Measurements from ENCODE around the gene PELI2.

PELI2 gene

GRCh38 chr14:56333359-56334292 is 215.4 kb downstream of the PELI2 start:
- Histone ChIP-seq H3K9me3 (ENCODE audit: insufficient read depth, low read depth, low read length) (no peaks in the 10 kb centered on the region), H3K9ac (ENCODE audit: low read depth, low read length) (no peak overlapping the region), H3K4me3 (ENCODE audit: low read length) (no peak overlapping the region), H3K4me1 (ENCODE audit: insufficient read depth, low read length) (no peaks in the 10 kb centered on the region), H3K27ac (ENCODE audit: low read depth, low read length) (no peak overlapping the region), H3K27me3 (ENCODE audit: insufficient read depth, low read length) (no peaks in the 10 kb centered on the region), H3K36me3 (ENCODE audit: insufficient read depth, low read length) (no peaks in the 10 kb centered on the region)
- 86% methylated on average over 6 of the region's 9 CpGs for WGBS

GRCh38 chr14:56334458-56334857 is 216.2 kb downstream of the PELI2 start:
- Histone ChIP-seq H3K9me3 (ENCODE audit: insufficient read depth, low read depth, low read length) (no peaks in the 10 kb centered on the region), H3K4me1 (ENCODE audit: insufficient read depth, low read length) (no peaks in the 10 kb centered on the region), H3K27ac (ENCODE audit: low read depth, low read length) (no peak overlapping the region), H3K36me3 (ENCODE audit: insufficient read depth, low read length) (no peaks in the 10 kb centered on the region), H3K4me3 (ENCODE audit: low read length) (no peak overlapping the region), H3K27me3 (ENCODE audit: insufficient read depth, low read length) (no peaks in the 10 kb centered on the region), H3K9ac (ENCODE audit: low read depth, low read length) (no peak overlapping the region)
- no CpG with 5 or more reads among the region's 1 CpG for WGBS

- no peaks in the 10 kb centered on the region for H3K27me3 ChIP-seq (ENCODE audit: insufficient read depth, low read length)
- no peaks in the 10 kb centered on the region for H3K4me1 ChIP-seq (ENCODE audit: insufficient read depth, low read length)
- no peaks in the 10 kb centered on the region for H3K36me3 ChIP-seq (ENCODE audit: insufficient read depth, low read length)
- H3K4me3 ChIP-seq (ENCODE audit: low read length) = no peak overlapping the region
- H3K9ac ChIP-seq (ENCODE audit: low read depth, low read length) = no peak overlapping the region
- 96% methylated on average over 4 of the region's 4 CpGs for WGBS
- no peaks in the 10 kb centered on the region for H3K9me3 ChIP-seq (ENCODE audit: insufficient read depth, low read depth, low read length)
- no peak overlapping the region for H3K27ac ChIP-seq (ENCODE audit: low read depth, low read length)
These were observed 220.5 kb downstream of the PELI2 start for GRCh38 chr14:56338674-56339073.

DNA sequence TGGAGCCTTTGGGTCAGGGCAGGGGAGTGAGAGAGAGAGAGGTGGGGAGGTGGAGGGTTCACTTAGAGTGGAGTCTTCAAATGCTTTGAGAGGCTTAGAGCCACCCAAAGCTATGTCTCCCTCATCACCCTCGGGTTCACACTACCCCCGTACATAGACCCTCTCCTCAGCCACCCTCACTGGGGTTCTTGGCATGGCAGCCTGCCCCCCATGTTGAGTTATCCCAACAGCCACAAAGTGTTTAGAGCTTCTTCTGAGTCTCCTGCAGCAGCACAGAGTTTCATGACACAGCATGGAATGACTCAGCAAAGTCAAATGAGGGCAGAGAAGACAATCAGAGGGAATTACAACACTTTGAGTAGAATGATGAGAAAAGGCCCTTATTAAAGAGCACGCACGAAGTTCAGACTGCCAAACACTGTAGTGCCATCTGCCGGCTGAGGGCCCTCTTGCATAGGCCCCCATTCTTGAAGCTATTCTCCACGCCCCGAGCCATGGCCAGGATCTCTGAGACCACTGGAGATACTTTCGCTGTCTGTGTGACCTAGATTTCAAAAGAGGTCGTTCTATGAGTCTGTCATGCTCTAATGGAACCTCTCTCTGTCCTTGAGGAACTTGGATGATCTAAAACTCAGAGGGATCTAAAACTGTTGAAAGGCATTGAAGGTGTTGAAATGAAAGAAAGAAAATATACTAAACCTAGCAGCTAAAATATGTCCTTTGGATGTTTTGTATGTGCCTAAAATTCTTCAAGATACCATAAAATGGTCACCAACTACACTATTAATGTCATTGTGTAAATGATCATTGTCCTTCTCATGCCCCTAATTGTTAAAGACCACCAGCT is 221.9 kb downstream of the PELI2 start:
- H3K4me3 ChIP-seq (ENCODE audit: low read length) = no peak overlapping the region
- WGBS = 61% methylated on average over 9 of the region's 9 CpGs
- no peaks in the 10 kb centered on the region for H3K4me1 ChIP-seq (ENCODE audit: insufficient read depth, low read length)
- no peak overlapping the region for H3K9ac ChIP-seq (ENCODE audit: low read depth, low read length)
- no peaks in the 10 kb centered on the region for H3K27me3 ChIP-seq (ENCODE audit: insufficient read depth, low read length)
- no peaks in the 10 kb centered on the region for H3K9me3 ChIP-seq (ENCODE audit: insufficient read depth, low read depth, low read length)
- no peaks in the 10 kb centered on the region for H3K36me3 ChIP-seq (ENCODE audit: insufficient read depth, low read length)
- H3K27ac ChIP-seq (ENCODE audit: low read depth, low read length) = no peak overlapping the region

DNA sequence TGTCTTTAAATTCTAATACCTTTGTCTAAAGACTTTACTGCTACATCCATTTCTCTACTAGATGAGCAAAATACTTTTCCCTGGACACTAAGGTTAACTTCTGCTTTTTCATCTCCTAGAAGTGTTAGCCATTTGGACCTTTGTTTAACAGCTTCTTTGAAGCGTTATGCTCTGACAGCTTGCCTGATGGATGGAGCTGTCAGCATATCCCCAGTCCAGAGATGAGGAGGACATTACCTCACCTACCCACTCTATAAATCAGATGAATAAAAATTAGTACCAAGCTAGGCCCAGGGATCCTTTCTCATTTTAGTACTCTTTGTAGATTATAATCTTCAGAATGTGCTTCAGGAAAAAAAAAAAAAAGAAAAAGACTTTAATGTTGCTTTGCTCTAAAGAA is 222.7 kb downstream of the PELI2 start:
- H3K27ac ChIP-seq (ENCODE audit: low read depth, low read length) = no peak overlapping the region

GRCh38 chr14:56341766-56342493 is 223.7 kb downstream of the PELI2 start:
- H3K9me3 ChIP-seq (ENCODE audit: insufficient read depth, low read depth, low read length) = no peaks in the 10 kb centered on the region
- no peaks in the 10 kb centered on the region for H3K36me3 ChIP-seq (ENCODE audit: insufficient read depth, low read length)
- H3K27ac ChIP-seq (ENCODE audit: low read depth, low read length) = no peak overlapping the region
- no peaks in the 10 kb centered on the region for H3K4me1 ChIP-seq (ENCODE audit: insufficient read depth, low read length)
- no peak overlapping the region for H3K9ac ChIP-seq (ENCODE audit: low read depth, low read length)
- H3K27me3 ChIP-seq (ENCODE audit: insufficient read depth, low read length) = no peaks in the 10 kb centered on the region
- no peak overlapping the region for H3K4me3 ChIP-seq (ENCODE audit: low read length)
- 94% methylated on average over 7 of the region's 7 CpGs for WGBS

More for the DNA sequence above, 222.7 kb downstream of the PELI2 start:
- Histone ChIP-seq H3K9ac (ENCODE audit: low read depth, low read length) (no peak overlapping the region), H3K27me3 (ENCODE audit: insufficient read depth, low read length) (no peaks in the 10 kb centered on the region), H3K4me1 (ENCODE audit: insufficient read depth, low read length) (no peaks in the 10 kb centered on the region), H3K4me3 (ENCODE audit: low read length) (no peak overlapping the region), H3K36me3 (ENCODE audit: insufficient read depth, low read length) (no peaks in the 10 kb centered on the region), H3K9me3 (ENCODE audit: insufficient read depth, low read depth, low read length) (no peaks in the 10 kb centered on the region)
- WGBS = 88% methylated on average over 1 of the region's 1 CpG

DNA sequence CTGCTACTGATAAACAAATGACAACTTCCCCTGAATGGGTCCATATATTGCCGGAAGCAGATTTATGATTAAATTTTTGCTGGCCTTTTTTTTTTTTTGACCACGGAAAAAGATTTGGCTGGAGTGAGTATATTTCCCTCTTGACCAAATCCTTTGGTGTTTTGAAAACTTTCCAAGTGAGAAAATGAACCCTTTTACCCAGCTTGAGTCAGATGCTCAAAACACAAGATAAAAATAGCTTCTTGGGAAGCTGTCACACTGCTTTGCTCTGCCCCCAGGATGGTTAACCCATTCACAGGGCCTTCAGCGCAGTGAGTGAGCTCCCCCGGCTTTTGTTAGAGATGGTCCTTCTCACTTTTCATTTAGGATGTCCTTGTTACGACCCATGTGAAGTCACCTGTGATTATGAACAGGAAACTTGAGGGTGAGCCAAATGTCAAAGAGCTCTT is 224.3 kb downstream of the PELI2 start:
- Histone ChIP-seq H3K27ac (ENCODE audit: low read depth, low read length) (no peak overlapping the region), H3K9ac (ENCODE audit: low read depth, low read length) (no peak overlapping the region), H3K27me3 (ENCODE audit: insufficient read depth, low read length) (no peaks in the 10 kb centered on the region), H3K36me3 (ENCODE audit: insufficient read depth, low read length) (no peaks in the 10 kb centered on the region), H3K9me3 (ENCODE audit: insufficient read depth, low read depth, low read length) (no peaks in the 10 kb centered on the region), H3K4me3 (ENCODE audit: low read length) (no peak overlapping the region), H3K4me1 (ENCODE audit: insufficient read depth, low read length) (no peaks in the 10 kb centered on the region)
- 93% methylated on average over 4 of the region's 5 CpGs for WGBS

DNA sequence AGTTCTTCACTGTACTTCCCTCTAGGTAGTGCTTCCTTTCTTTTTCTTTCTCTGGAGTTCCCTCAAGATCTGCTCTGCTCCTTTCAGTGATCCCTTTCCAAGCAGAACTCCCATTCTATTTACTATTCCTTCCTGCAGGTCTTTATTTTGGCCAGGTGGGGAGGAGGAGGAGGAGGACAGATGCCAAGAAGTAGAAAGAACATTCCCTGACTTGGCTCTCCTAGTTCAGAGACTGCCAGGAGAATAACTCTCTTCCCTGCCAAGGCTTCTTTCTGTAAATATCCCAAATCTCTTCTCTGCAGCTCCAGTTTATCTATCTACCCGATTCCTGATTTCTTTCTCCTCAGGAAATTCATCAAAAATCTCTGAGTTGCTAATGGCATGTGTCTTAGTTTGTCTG is 231.7 kb downstream of the PELI2 start:
- Histone ChIP-seq H3K27me3 (ENCODE audit: insufficient read depth, low read length) (no peaks in the 10 kb centered on the region), H3K36me3 (ENCODE audit: insufficient read depth, low read length) (no peaks in the 10 kb centered on the region), H3K4me3 (ENCODE audit: low read length) (no peak overlapping the region), H3K4me1 (ENCODE audit: insufficient read depth, low read length) (no peaks in the 10 kb centered on the region; the same call in 1 of the 2 replicates), H3K9ac (ENCODE audit: low read depth, low read length) (no peak overlapping the region), H3K27ac (ENCODE audit: low read depth, low read length) (no peak overlapping the region), H3K9me3 (ENCODE audit: insufficient read depth, low read depth, low read length) (no peaks in the 10 kb centered on the region)
- 92% methylated on average over 1 of the region's 1 CpG for WGBS

Measured in HUES64 (cell line).